Measurements from ENCODE around the gene SAP30. TPM values are rescaled to one million over a fixed set of nuclear protein-coding genes. Genes with fewer than 3 reads are reported as not detected.
A peak's percentile ranks its signal among the peaks of the same experiment; 100 is the strongest.

SAP30 gene
- total and polyA plus RNA-seq, 5 donors from 2014 or later = 6.0 to 16.7 (median 8.4) TPM

DNA sequence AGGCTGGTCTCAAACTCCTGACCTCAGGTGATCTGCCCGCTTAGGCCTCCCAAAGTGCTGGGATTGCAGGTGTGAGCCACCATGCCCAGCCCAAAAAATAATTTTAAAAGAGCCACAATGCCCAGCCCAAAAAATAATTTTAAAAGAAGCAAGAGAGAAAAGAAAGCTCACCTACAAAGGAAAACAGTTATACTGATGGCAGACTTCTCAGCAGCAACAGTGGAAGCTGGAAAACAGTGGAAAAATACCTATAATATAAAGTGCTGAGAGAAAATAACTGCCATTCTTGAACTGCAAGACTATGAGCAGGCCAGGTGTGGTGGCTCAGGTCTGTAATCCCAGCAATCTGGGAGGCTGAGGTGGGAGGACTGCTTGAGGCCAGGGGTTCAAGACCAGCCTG is 23.3 kb upstream of the SAP30 start:
- no peaks in the 10 kb centered on the region for H3K9me3 Mint-ChIP-seq
- no peaks in the 10 kb centered on the region for H3K36me3 ChIP-seq (ENCODE audit: control insufficient read depth, insufficient read depth, low read length)
- H3K9me3 ChIP-seq (ENCODE audit: control insufficient read depth in 2 of 2, low read length in 2 of 2) = no peaks in the 10 kb centered on the region
- no peak overlapping the region for H3K27ac Mint-ChIP-seq
- no peak overlapping the region for H3K4me3 ChIP-seq (ENCODE audit: low read depth, low read length)
- ATAC-seq (ENCODE audit: low read depth in 2 of 2) (no peak), DNase-seq (no peak)
- no peaks in the 10 kb centered on the region for H3K36me3 Mint-ChIP-seq
- no peaks in the 10 kb centered on the region for H3K4me1 Mint-ChIP-seq
- H3K27ac ChIP-seq (ENCODE audit: insufficient read depth, low read length, poor library complexity, severe bottlenecking) = no peak overlapping the region
- peaks cover 30% of the 10 kb centered on the region for H3K27me3 Mint-ChIP-seq
- no peaks in the 10 kb centered on the region for H3K4me1 ChIP-seq (ENCODE audit: control insufficient read depth, insufficient read depth, low read length, poor library complexity, severe bottlenecking)
- no peaks in the 10 kb centered on the region for H3K27me3 ChIP-seq (ENCODE audit: control insufficient read depth, insufficient read depth, low read length)
- no peak overlapping the region for H3K4me3 Mint-ChIP-seq

GRCh38 chr4:173357939-173358338 is 12.8 kb upstream of the SAP30 start:
- Histone ChIP-seq H3K27me3 (ENCODE audit: control insufficient read depth, insufficient read depth, low read length) (peaks cover 7% of the 10 kb centered on the region), H3K4me3 (ENCODE audit: low read depth, low read length) (no peak overlapping the region), H3K9me3 (ENCODE audit: control insufficient read depth in 2 of 2, low read length in 2 of 2) (no peaks in the 10 kb centered on the region), H3K27ac (ENCODE audit: insufficient read depth, low read length, poor library complexity, severe bottlenecking) (no peak overlapping the region), H3K4me1 (ENCODE audit: control insufficient read depth, insufficient read depth, low read length, poor library complexity, severe bottlenecking) (no peaks in the 10 kb centered on the region), H3K36me3 (ENCODE audit: control insufficient read depth, insufficient read depth, low read length) (no peaks in the 10 kb centered on the region)
- H3K9me3 Mint-ChIP-seq = no peaks in the 10 kb centered on the region
- ATAC-seq (ENCODE audit: low read depth in 2 of 2) (no peak), DNase-seq (no peak)
- H3K4me1 Mint-ChIP-seq = no peaks in the 10 kb centered on the region
- peaks cover 24% of the 10 kb centered on the region for H3K27me3 Mint-ChIP-seq
- no peak overlapping the region for H3K4me3 Mint-ChIP-seq
- no peak overlapping the region for H3K27ac Mint-ChIP-seq
- H3K36me3 Mint-ChIP-seq = no peaks in the 10 kb centered on the region

- H3K4me1 Mint-ChIP-seq = peaks cover 5 to 9% (median 7%) of the 10 kb centered on the region in 4 donors
- no peak overlapping the region for H3K4me3 Mint-ChIP-seq
- H3K9me3 Mint-ChIP-seq = no peaks in the 10 kb centered on the region
- Histone ChIP-seq H3K4me3 (ENCODE audit: low read depth, low read length) (no peak overlapping the region), H3K4me1 (ENCODE audit: control insufficient read depth, insufficient read depth, low read length, poor library complexity, severe bottlenecking) (peaks cover 3% of the 10 kb centered on the region), H3K27ac (ENCODE audit: insufficient read depth, low read length, poor library complexity, severe bottlenecking) (no peak overlapping the region), H3K27me3 (ENCODE audit: control insufficient read depth, insufficient read depth, low read length) (peaks cover 2% of the 10 kb centered on the region), H3K9me3 (ENCODE audit: control insufficient read depth in 2 of 2, low read length in 2 of 2) (no peaks in the 10 kb centered on the region), H3K36me3 (ENCODE audit: control insufficient read depth, insufficient read depth, low read length) (no peaks in the 10 kb centered on the region)
- no peak for DNase-seq
- H3K36me3 Mint-ChIP-seq = no peaks in the 10 kb centered on the region
- H3K27ac Mint-ChIP-seq = no peak overlapping the region
- peaks cover 9% of the 10 kb centered on the region for H3K27me3 Mint-ChIP-seq
- no peak for ATAC-seq (ENCODE audit: low read depth in 2 of 2)
Measured at GRCh38 chr4:173360587-173361221, 10.1 kb upstream of the SAP30 start.

GRCh38 chr4:173362666-173363065 is 8.1 kb upstream of the SAP30 start:
- Histone ChIP-seq H3K4me1 (ENCODE audit: control insufficient read depth, insufficient read depth, low read length, poor library complexity, severe bottlenecking) (peaks cover 14% of the 10 kb centered on the region), H3K27ac (ENCODE audit: insufficient read depth, low read length, poor library complexity, severe bottlenecking) (no peak overlapping the region), H3K36me3 (ENCODE audit: control insufficient read depth, insufficient read depth, low read length) (no peaks in the 10 kb centered on the region), H3K9me3 (ENCODE audit: control insufficient read depth in 2 of 2, low read length in 2 of 2) (no peaks in the 10 kb centered on the region), H3K27me3 (ENCODE audit: control insufficient read depth, insufficient read depth, low read length) (peaks cover under 1% of the 10 kb centered on the region), H3K4me3 (ENCODE audit: low read depth, low read length) (no peak overlapping the region)
- DNase-seq (no peak), ATAC-seq (ENCODE audit: low read depth in 2 of 2) (no peak)
- H3K4me3 Mint-ChIP-seq = no peak overlapping the region
- no peak overlapping the region for H3K27ac Mint-ChIP-seq
- no peaks in the 10 kb centered on the region for H3K36me3 Mint-ChIP-seq
- peaks cover 9% of the 10 kb centered on the region for H3K27me3 Mint-ChIP-seq
- H3K4me1 Mint-ChIP-seq = peaks cover 12 to 24% (median 19%) of the 10 kb centered on the region in 4 donors
- H3K9me3 Mint-ChIP-seq = no peaks in the 10 kb centered on the region

DNA sequence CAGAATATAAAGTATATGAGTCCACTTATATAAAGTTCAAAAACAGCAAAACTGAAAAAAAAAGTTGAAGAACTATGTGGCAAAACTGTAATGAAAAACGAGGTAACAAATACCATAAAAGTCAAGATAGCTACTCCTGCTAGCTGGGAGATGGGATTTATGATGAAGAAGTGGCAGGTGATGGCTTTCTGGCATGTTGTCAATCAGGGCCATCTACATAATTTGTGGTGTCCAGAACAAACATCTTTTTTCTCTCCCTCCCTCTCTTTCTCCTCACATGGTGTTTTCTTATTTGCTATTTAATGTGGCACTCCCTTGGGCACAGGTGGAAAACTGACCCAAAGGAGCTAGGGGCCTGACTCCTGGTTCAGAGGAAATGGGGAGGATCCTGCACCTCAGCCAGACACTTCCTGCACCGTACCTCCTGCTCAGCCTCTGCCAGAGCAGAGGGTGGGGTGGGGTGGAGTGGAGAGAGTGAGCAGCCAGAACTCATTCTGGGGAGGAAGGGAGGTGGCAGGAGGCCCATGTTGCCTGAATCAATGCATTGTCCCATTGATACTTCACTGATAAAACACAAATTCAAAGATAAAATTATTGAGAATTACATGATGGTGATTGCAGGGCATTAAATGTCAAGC is 5.3 kb upstream of the SAP30 start:
- H3K27ac ChIP-seq (ENCODE audit: insufficient read depth, low read length, poor library complexity, severe bottlenecking) = no peak overlapping the region
- Mint-ChIP-seq H3K27me3 (no peaks in the 10 kb centered on the region), H3K4me1 (peaks cover 19 to 40% (median 22%) of the 10 kb centered on the region in 4 donors), H3K27ac (peak overlapping the region in 2 of 3 donors; percentile 54 to 65), H3K36me3 (no peaks in the 10 kb centered on the region), H3K9me3 (no peaks in the 10 kb centered on the region), H3K4me3 (peak overlapping the region in 1 of 4 donors; percentile 38)
- no peaks in the 10 kb centered on the region for H3K36me3 ChIP-seq (ENCODE audit: control insufficient read depth, insufficient read depth, low read length)
- no peaks in the 10 kb centered on the region for H3K27me3 ChIP-seq (ENCODE audit: control insufficient read depth, insufficient read depth, low read length)
- H3K4me1 ChIP-seq (ENCODE audit: control insufficient read depth, insufficient read depth, low read length, poor library complexity, severe bottlenecking) = peaks cover 24% of the 10 kb centered on the region
- no peak overlapping the region for H3K4me3 ChIP-seq (ENCODE audit: low read depth, low read length)
- H3K9me3 ChIP-seq (ENCODE audit: control insufficient read depth in 2 of 2, low read length in 2 of 2) = no peaks in the 10 kb centered on the region
- DNase-seq (peak in 1 of 3 donors; percentile 66), ATAC-seq (ENCODE audit: low read depth in 2 of 2) (no peak)

GRCh38 chr4:173367285-173367684 is 3.5 kb upstream of the SAP30 start:
- Mint-ChIP-seq H3K4me1 (peaks cover 20 to 48% (median 25%) of the 10 kb centered on the region in 4 donors), H3K27me3 (peaks cover 5% of the 10 kb centered on the region), H3K4me3 (peak overlapping the region in 3 of 4 donors; percentile 35 to 79 (median 47)), H3K36me3 (no peaks in the 10 kb centered on the region), H3K9me3 (no peaks in the 10 kb centered on the region), H3K27ac (peak overlapping the region in 2 of 3 donors; percentile 30 to 79)
- DNase-seq (peak in 1 of 3 donors; percentile 75), ATAC-seq (ENCODE audit: low read depth in 2 of 2) (no peak)
- H3K27me3 ChIP-seq (ENCODE audit: control insufficient read depth, insufficient read depth, low read length) = no peaks in the 10 kb centered on the region
- peaks cover 34% of the 10 kb centered on the region for H3K4me1 ChIP-seq (ENCODE audit: control insufficient read depth, insufficient read depth, low read length, poor library complexity, severe bottlenecking)
- no peaks in the 10 kb centered on the region for H3K9me3 ChIP-seq (ENCODE audit: control insufficient read depth in 2 of 2, low read length in 2 of 2)
- peak overlapping the region; percentile 53 for H3K27ac ChIP-seq (ENCODE audit: insufficient read depth, low read length, poor library complexity, severe bottlenecking)
- no peaks in the 10 kb centered on the region for H3K36me3 ChIP-seq (ENCODE audit: control insufficient read depth, insufficient read depth, low read length)
- H3K4me3 ChIP-seq (ENCODE audit: low read depth, low read length) = peak overlapping the region; percentile 28

DNA sequence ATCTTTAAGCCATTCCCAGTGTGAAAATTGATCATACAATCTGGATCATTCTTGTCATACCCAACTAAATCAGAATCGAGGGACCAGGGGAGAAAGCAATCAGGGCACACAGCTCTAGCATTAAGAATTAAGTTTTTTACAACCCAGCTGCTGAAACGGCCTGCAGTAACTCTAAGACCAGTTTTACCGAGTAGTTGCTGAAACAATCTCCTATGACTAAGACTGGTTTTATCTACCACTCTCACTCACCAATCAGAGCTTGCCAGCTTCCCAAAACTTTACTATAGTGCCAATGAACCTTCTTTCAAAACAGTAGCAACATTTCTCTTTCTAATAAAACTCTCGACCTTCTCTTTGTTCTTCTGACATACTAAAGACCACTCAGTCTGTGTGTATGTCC is 2.8 kb upstream of the SAP30 start:
- Histone ChIP-seq H3K4me3 (ENCODE audit: low read depth, low read length) (peak overlapping the region; percentile 37), H3K9me3 (ENCODE audit: control insufficient read depth in 2 of 2, low read length in 2 of 2) (no peaks in the 10 kb centered on the region), H3K27me3 (ENCODE audit: control insufficient read depth, insufficient read depth, low read length) (no peaks in the 10 kb centered on the region), H3K4me1 (ENCODE audit: control insufficient read depth, insufficient read depth, low read length, poor library complexity, severe bottlenecking) (peaks cover 41% of the 10 kb centered on the region), H3K36me3 (ENCODE audit: control insufficient read depth, insufficient read depth, low read length) (no peaks in the 10 kb centered on the region), H3K27ac (ENCODE audit: insufficient read depth, low read length, poor library complexity, severe bottlenecking) (peak overlapping the region; percentile 53)
- H3K36me3 Mint-ChIP-seq = no peaks in the 10 kb centered on the region
- DNase-seq (no peak), ATAC-seq (ENCODE audit: low read depth in 2 of 2) (no peak)
- no peaks in the 10 kb centered on the region for H3K9me3 Mint-ChIP-seq
- peak overlapping the region; percentile 5 to 47 (median 36) for H3K4me3 Mint-ChIP-seq
- no peak overlapping the region for H3K27ac Mint-ChIP-seq
- peaks cover 21 to 51% (median 27%) of the 10 kb centered on the region in 4 donors for H3K4me1 Mint-ChIP-seq
- peaks cover 5% of the 10 kb centered on the region for H3K27me3 Mint-ChIP-seq

GRCh38 chr4:173370130-173370476 is 651 bp upstream of the SAP30 start:
- Mint-ChIP-seq H3K27ac (peak overlapping the region; percentile 94 to 98 (median 97)), H3K36me3 (no peaks in the 10 kb centered on the region), H3K4me1 (peaks cover 24 to 57% (median 32%) of the 10 kb centered on the region in 4 donors), H3K9me3 (no peaks in the 10 kb centered on the region), H3K27me3 (peaks cover 5% of the 10 kb centered on the region), H3K4me3 (peak overlapping the region; percentile 96 to 99 (median 98))
- Histone ChIP-seq H3K9me3 (ENCODE audit: control insufficient read depth in 2 of 2, low read length in 2 of 2) (no peaks in the 10 kb centered on the region), H3K36me3 (ENCODE audit: control insufficient read depth, insufficient read depth, low read length) (no peaks in the 10 kb centered on the region), H3K27me3 (ENCODE audit: control insufficient read depth, insufficient read depth, low read length) (no peaks in the 10 kb centered on the region), H3K27ac (ENCODE audit: insufficient read depth, low read length, poor library complexity, severe bottlenecking) (peak overlapping the region; percentile 90), H3K4me1 (ENCODE audit: control insufficient read depth, insufficient read depth, low read length, poor library complexity, severe bottlenecking) (peaks cover 42% of the 10 kb centered on the region), H3K4me3 (ENCODE audit: low read depth, low read length) (peak overlapping the region; percentile 100)
- DNase-seq (peak in 1 of 3 donors; percentile 61), ATAC-seq (ENCODE audit: low read depth in 2 of 2) (peak; percentile 13 to 18)
